Kidney (tissue), 22 donors: Measurements from ENCODE around the gene PNMA8C. TPM values are rescaled to one million over a fixed set of nuclear protein-coding genes. Genes with fewer than 3 reads are reported as not detected.
A peak's percentile ranks its signal among the peaks of the same experiment; 100 is the strongest.

Experiments
- DNase-seq, 5 donors: peaks; one replicate each; pipeline ENCODE4 v3.0.0-alpha.2; 2013 to 2020
- FAIRE-seq: peaks from 2 replicates; lab custom pipeline; 2012; peaks lifted over from hg19 to GRCh38; lab: Jason Lieb, UNC
- H3K27ac ChIP-seq, 2 donors: one replicate each; pipeline ENCODE4 v1.7.0; 2013; ENCODE audit warnings: low read depth in 2 of 2, low read length in 2 of 2, inconsistent platforms in 1 of 2
- H3K27me3 ChIP-seq: one replicate; pipeline ENCODE4 v1.7.1; 2013; ENCODE audit warnings: low read length, inconsistent platforms; ENCODE audit not compliant: control insufficient read depth, insufficient read depth
- H3K36me3 ChIP-seq, 3 donors: one replicate each; pipeline versions ENCODE4 v1.7.0 to v1.7.1; 2013; ENCODE audit warnings: low read length in 3 of 3, control low read depth in 1 of 3, inconsistent platforms in 1 of 3; ENCODE audit not compliant: insufficient read depth in 3 of 3, control insufficient read depth in 2 of 3
- H3K4me1 ChIP-seq, 3 donors: one replicate each; pipeline versions ENCODE4 v1.7.0 to v1.7.1; 2013; ENCODE audit warnings: low read length in 3 of 3, inconsistent platforms in 1 of 3, low read depth in 1 of 3; ENCODE audit not compliant: control insufficient read depth in 2 of 3, insufficient read depth in 2 of 3
- H3K4me3 ChIP-seq, 3 donors: one replicate each; pipeline versions ENCODE4 v1.7.0 to v1.8.1; 2013; ENCODE audit warnings: low read length in 3 of 3, control low read depth in 1 of 3, inconsistent platforms in 1 of 3
- H3K9ac ChIP-seq, 3 donors: one replicate each; pipeline versions ENCODE4 v1.7.0 to v1.7.1; 2013; ENCODE audit warnings: low read length in 3 of 3, control low read depth in 1 of 3, inconsistent platforms in 1 of 3
- H3K9me3 ChIP-seq, 3 donors: one replicate each; pipeline versions ENCODE4 v1.7.0 to v1.7.1; 2013; ENCODE audit warnings: low read length in 3 of 3, control low read depth in 1 of 3, inconsistent platforms in 1 of 3; ENCODE audit not compliant: control insufficient read depth in 2 of 3, insufficient read depth in 1 of 3
- CTCF ChIP-seq: IDR thresholded peaks from 3 replicates; pipeline ENCODE4 v1.5.1; 2012; ENCODE audit warnings: mild to moderate bottlenecking, moderate library complexity, borderline replicate concordance; ENCODE audit not compliant: insufficient read depth; ENCODE audit errors: extremely low read depth
- intact Hi-C: fragments of 100-400 bp; cut with DNase I; formaldehyde crosslinking; loops from one replicate; pipeline ENCODE4 v1.11.1; 2022
- long read RNA-seq, 10 donors: library from polyadenylated mRNA in 1 of 10; unstranded in 1 of 10; transcript quantifications; one replicate each; pipeline ENCODE4 v2.0.0 and lab custom pipeline, GENCODE V29; 2021 to 2026
- polyA plus RNA-seq: library from polyadenylated mRNA; stranded (reverse); fragments of 350-450 nt; fragmentation: Illumina TruSeq; extraction: RNeasy Lipid Tissue Mini Kit (QIAGEN cat#74804); gene quantifications from one replicate; pipeline ENCODE4 v1.2.3, GENCODE V29; 2014; ENCODE audit warnings: low read depth, low replicate concordance; ENCODE audit not compliant: insufficient read depth
- total RNA-seq: library from RNA; stranded (reverse); fragmentation: NEBNext Ultra II Directional; extraction: Animal tissue kit (Norgen Biotek cat#: 25700); gene quantifications from one replicate; pipeline ENCODE4 v1.2.1, GENCODE V29; 2021
- donor health status: control.
- donor health status: control.
- donor health status: control.
- donor health status: control.
- donor health status: control.
- donor health status: DM: yes; HTN: yes; CAD: no.
- donor health status: Normal renal cell carcinoma (clear cell type).

Gene PNMA8C
- total RNA-seq (0.09 TPM), polyA plus RNA-seq (0.09 TPM)
- long read RNA-seq, donor 1, result 0 reads
- long read RNA-seq, donor 2, full-length matches to known transcripts, result 3 of 3 reads
- long read RNA-seq, donor 2, partial matches to known transcripts, result 0 of 3 reads
- long read RNA-seq, donor 2, other reads (novel, unspliced or antisense), result 0 of 3 reads
- long read RNA-seq, donor 3, result 0 reads
- long read RNA-seq, donor 4, full-length matches to known transcripts, result 1 of 1 reads
- long read RNA-seq, donor 4, partial matches to known transcripts, result 0 of 1 reads
- long read RNA-seq, donor 4, other reads (novel, unspliced or antisense), result 0 of 1 reads
- long read RNA-seq, donor 5, result 0 reads
- long read RNA-seq, donor 6, full-length matches to known transcripts, result 2 of 2 reads
- long read RNA-seq, donor 6, partial matches to known transcripts, result 0 of 2 reads
- long read RNA-seq, donor 6, other reads (novel, unspliced or antisense), result 0 of 2 reads
- long read RNA-seq, donor 7, result 0 reads
- long read RNA-seq, donor 8, full-length matches to known transcripts, result 1 of 1 reads
- long read RNA-seq, donor 8, partial matches to known transcripts, result 0 of 1 reads
- long read RNA-seq, donor 8, other reads (novel, unspliced or antisense), result 0 of 1 reads
- long read RNA-seq, donor 9, result 0 reads
- long read RNA-seq, donor 10, full-length matches to known transcripts, result 1 of 1 reads
- long read RNA-seq, donor 10, partial matches to known transcripts, result 0 of 1 reads
- long read RNA-seq, donor 10, other reads (novel, unspliced or antisense), result 0 of 1 reads

GRCh38 chr19:46428239-46429135 is at the start of gene PNMA8C:
Gene PNMA8C, minus strand, starts transcription at chr19:46428936. Its CDS starts 577 bp downstream, at chr19:46428359.
- Histone ChIP-seq H3K9ac (no peak within 1 kb of the TSS), H3K9me3 (no peaks in the 10 kb centered on the region), H3K27ac (no peak within 1 kb of the TSS), H3K4me1 (peaks cover 2 to 9% (median 8%) of the 10 kb centered on the region in 3 donors), H3K4me3 (peak within 1 kb of the TSS in 1 of 3 donors; percentile 35), H3K36me3 (no peaks in the 10 kb centered on the region), H3K27me3 (no peaks in the 10 kb centered on the region)
- TF ChIP-seq CTCF, result no peak
- intact Hi-C loops, result no loop called here
- DNase-seq (peak; percentile 86 to 94 (median 92)), FAIRE-seq (no peak)

- FAIRE-seq (no peak), DNase-seq (no peak)
- Histone ChIP-seq H3K9ac (no peak overlapping the region), H3K9me3 (no peaks in the 10 kb centered on the region), H3K4me1 (peaks cover 4 to 6% (median 5%) of the 10 kb centered on the region in 3 donors), H3K36me3 (no peaks in the 10 kb centered on the region), H3K4me3 (no peak overlapping the region), H3K27me3 (no peaks in the 10 kb centered on the region), H3K27ac (no peak overlapping the region)
- no peak for TF ChIP-seq CTCF
- intact Hi-C loops, result no loop called here
Observed at GRCh38 chr19:46475986-46476385, 47.2 kb upstream of the PNMA8C start.

GRCh38 chr19:46474211-46474610 is 45.5 kb upstream of the PNMA8C start:
- peak in 1 of 5 donors; percentile 35 for DNase-seq
- peaks cover 0 to 6% (median 5%) of the 10 kb centered on the region in 3 donors for H3K4me1 ChIP-seq
- H3K36me3 ChIP-seq, result no peaks in the 10 kb centered on the region
- TF ChIP-seq CTCF, result no peak
- H3K9ac ChIP-seq, result no peak overlapping the region
- no peaks in the 10 kb centered on the region for H3K27me3 ChIP-seq
- no peak overlapping the region for H3K4me3 ChIP-seq
- no peak overlapping the region for H3K27ac ChIP-seq
- no peak for FAIRE-seq
- intact Hi-C loops, result no loop called here
- no peaks in the 10 kb centered on the region for H3K9me3 ChIP-seq
